H1 (cell line): ENCODE results near the gene PPP1R13B. TPM values are rescaled to one million over a fixed set of nuclear protein-coding genes. Genes with fewer than 3 reads are reported as not detected.
A peak's percentile ranks its signal among the peaks of the same experiment; 100 is the strongest.

Experiments
- CTCF ChIA-PET: fragments of 300-600 bp; sonication (Branson Sonifier 250); formaldehyde crosslinking; loops from one replicate; lab custom pipeline; 2021; ENCODE audit not compliant: partially characterized antibody; lab: Charles Lee
- POLR2A ChIA-PET: fragments of 300-600 bp; sonication (Branson Sonifier 250); formaldehyde crosslinking; loops from one replicate; lab custom pipeline; 2021; ENCODE audit warnings: inconsistent platforms; ENCODE audit not compliant: partially characterized antibody; lab: Charles Lee
- DNase-seq, 2 experiments: peaks; one replicate each; pipeline versions ENCODE4 v3.0.0 to v3.0.0-alpha.2; 2010 to 2022; ENCODE audit warnings: low spot score in 2 of 2, low read depth in 1 of 2, mixed read lengths in 1 of 2
- FAIRE-seq: peaks from 2 replicates; lab custom pipeline; 2011; peaks lifted over from hg19 to GRCh38; lab: Jason Lieb, UNC
- H2AFZ ChIP-seq: 2 replicates; pipeline ENCODE4 v1.8.1; 2012; ENCODE audit warnings: low read length, inconsistent platforms
- H2AK5ac ChIP-seq: 2 replicates; pipeline ENCODE4 v1.6.1; 2013; ENCODE audit warnings: low read depth, low read length
- H2BK120ac ChIP-seq: replicated peaks from 2 replicates; pipeline ENCODE3; 2013; ENCODE audit warnings: low read depth, low read length, inconsistent platforms
- H2BK12ac ChIP-seq: 2 replicates; pipeline ENCODE4 v1.6.1; 2013; ENCODE audit warnings: low read depth, low read length
- H2BK15ac ChIP-seq: 2 replicates; pipeline ENCODE4 v1.6.1; 2013; ENCODE audit warnings: low read length
- H2BK20ac ChIP-seq: 2 replicates; pipeline ENCODE4 v1.6.1; 2013; ENCODE audit warnings: low read length
- H2BK5ac ChIP-seq: 2 replicates; pipeline ENCODE4 v1.6.1; 2013; ENCODE audit warnings: low read depth, low read length
- H3K14ac ChIP-seq: 2 replicates; pipeline ENCODE4 v1.6.1; 2013; ENCODE audit warnings: inconsistent platforms; ENCODE audit not compliant: insufficient read length
- H3K18ac ChIP-seq: 2 replicates; pipeline ENCODE4 v1.6.1; 2013; ENCODE audit warnings: low read length; ENCODE audit errors: extremely low read depth
- H3K23ac ChIP-seq: 2 replicates; pipeline ENCODE4 v1.6.1; 2013; ENCODE audit warnings: inconsistent platforms; ENCODE audit not compliant: insufficient read length
- H3K23me2 ChIP-seq: 2 replicates; pipeline ENCODE4 v1.6.1; 2013; ENCODE audit warnings: low read depth, low read length
- H3K27ac ChIP-seq: 2 replicates; pipeline ENCODE4 v1.6.1; 2011; ENCODE audit warnings: low read depth, low read length, inconsistent platforms
- H3K27me3 ChIP-seq, 4 experiments: replicated peaks in 1 of 4; 1 replicate in 1 of 4; 2 replicates in 3 of 4; pipeline versions ENCODE4 v1.6.1 to v1.8.1; 2011 to 2013; ENCODE audit warnings: low read length in 3 of 4, mild to moderate bottlenecking in 3 of 4, inconsistent platforms in 2 of 4, mixed read lengths in 2 of 4, moderate library complexity in 1 of 4; ENCODE audit not compliant: control insufficient read depth in 3 of 4, insufficient read depth in 3 of 4; ENCODE audit errors: extremely low read depth in 1 of 4
- H3K36me3 ChIP-seq, 4 experiments: 2 replicates each; pipeline versions ENCODE4 v1.6.1 to v1.8.1; 2011 to 2013; ENCODE audit warnings: mild to moderate bottlenecking in 4 of 4, low read length in 3 of 4, moderate library complexity in 2 of 4, control low read depth in 1 of 4, inconsistent platforms in 1 of 4; ENCODE audit not compliant: insufficient read depth in 4 of 4, control insufficient read depth in 2 of 4
- H3K4ac ChIP-seq: replicated peaks from 2 replicates; pipeline ENCODE3; 2013; ENCODE audit warnings: low read length, low read depth, mixed read lengths, inconsistent platforms; ENCODE audit not compliant: insufficient read length
- H3K4me1 ChIP-seq, 4 experiments: replicated peaks in 1 of 4; 1 replicate in 1 of 4; 2 replicates in 3 of 4; pipeline versions ENCODE4 v1.6.1 to v1.8.1; 2011 to 2013; ENCODE audit warnings: low read length in 3 of 4, inconsistent platforms in 2 of 4, mixed read lengths in 1 of 4; ENCODE audit not compliant: insufficient read depth in 4 of 4, control insufficient read depth in 3 of 4
- H3K4me2 ChIP-seq, 2 experiments: 2 replicates each; pipeline versions ENCODE4 v1.6.1 to v1.8.1; 2011 to 2013; ENCODE audit warnings: low read depth in 2 of 2, low read length in 2 of 2, control low read depth in 1 of 2, inconsistent platforms in 1 of 2, mild to moderate bottlenecking in 1 of 2; ENCODE audit not compliant: insufficient read depth in 1 of 2
- H3K4me3 ChIP-seq, 4 experiments: fragments of 200-600, 300-600 bp in 1 of 4; sonication (generic), shearing (Covaris generic), sonication (Bioruptor Twin) in 1 of 4; 2 replicates each; pipeline versions ENCODE4 v1.5.1 to v1.8.1; 2011 to 2016; ENCODE audit warnings: low read length in 4 of 4, low read depth in 3 of 4, control low read depth in 2 of 4, inconsistent platforms in 2 of 4, mild to moderate bottlenecking in 2 of 4, mixed read lengths in 1 of 4, moderate library complexity in 1 of 4; ENCODE audit not compliant: insufficient read depth in 2 of 4; ENCODE audit errors: extremely low read depth in 1 of 4
- H3K56ac ChIP-seq: replicated peaks from 2 replicates; pipeline ENCODE3; 2013; ENCODE audit warnings: low read depth, mild to moderate bottlenecking, mixed read lengths, low read length, inconsistent platforms; ENCODE audit not compliant: insufficient read length
- H3K79me1 ChIP-seq: 2 replicates; pipeline ENCODE4 v1.6.1; 2013; ENCODE audit warnings: low read depth, low read length, control low read depth
- H3K79me2 ChIP-seq, 2 experiments: 2 replicates each; pipeline versions ENCODE4 v1.6.1 to v1.8.1; 2012 to 2013; ENCODE audit warnings: low read length in 2 of 2, mild to moderate bottlenecking in 2 of 2, inconsistent platforms in 1 of 2; ENCODE audit not compliant: insufficient read depth in 2 of 2, control insufficient read depth in 1 of 2
- H3K9ac ChIP-seq, 4 experiments: replicated peaks in 1 of 4; 1 replicate in 1 of 4; 2 replicates in 3 of 4; pipeline versions ENCODE4 v1.6.1 to v1.8.1; 2011 to 2013; ENCODE audit warnings: low read depth in 3 of 4, low read length in 3 of 4, control low read depth in 2 of 4, mild to moderate bottlenecking in 2 of 4, moderate library complexity in 2 of 4, inconsistent platforms in 1 of 4; ENCODE audit errors: extremely low read depth in 1 of 4
- H3K9me3 ChIP-seq, 2 experiments: 2 replicates each; pipeline versions ENCODE4 v1.6.1 to v1.8.1; 2012 to 2013; ENCODE audit warnings: mild to moderate bottlenecking in 2 of 2, moderate library complexity in 2 of 2, control low read depth in 1 of 2, inconsistent platforms in 1 of 2, low read depth in 1 of 2, low read length in 1 of 2, mixed read lengths in 1 of 2; ENCODE audit not compliant: insufficient read depth in 2 of 2
- H4K20me1 ChIP-seq, 2 experiments: replicated peaks in 1 of 2; 2 replicates each; pipeline versions ENCODE3 to v1.8.1; 2011 to 2013; ENCODE audit warnings: inconsistent platforms in 2 of 2, low read length in 2 of 2, mild to moderate bottlenecking in 1 of 2; ENCODE audit not compliant: insufficient read depth in 2 of 2, control insufficient read depth in 1 of 2
- H4K5ac ChIP-seq: 2 replicates; pipeline ENCODE4 v1.6.1; 2013; ENCODE audit warnings: low read length, low read depth, mixed read lengths, inconsistent platforms; ENCODE audit not compliant: insufficient read length
- H4K8ac ChIP-seq: 2 replicates; pipeline ENCODE4 v1.8.0; 2013; ENCODE audit warnings: mild to moderate bottlenecking, moderate library complexity, low read length, inconsistent platforms; ENCODE audit not compliant: insufficient read depth; ENCODE audit errors: extremely low read depth
- H4K91ac ChIP-seq: replicated peaks from 2 replicates; pipeline ENCODE3; 2013; ENCODE audit warnings: low read length, mixed read lengths, inconsistent platforms; ENCODE audit not compliant: insufficient read length
- BCL11A ChIP-seq, 2 experiments: IDR thresholded peaks; one replicate each; pipeline ENCODE4 v1.6.1; 2011; ENCODE audit warnings: low read depth in 2 of 2, low read length in 2 of 2, mild to moderate bottlenecking in 2 of 2
- CEBPB ChIP-seq: IDR thresholded peaks from 2 replicates; pipeline ENCODE4 v1.6.1; 2012; ENCODE audit warnings: low read depth, low read length
- EGR1 ChIP-seq: IDR thresholded peaks from 2 replicates; pipeline ENCODE4 v1.6.1; 2011; ENCODE audit warnings: low read depth, low read length, borderline replicate concordance
- EP300 ChIP-seq, 2 experiments: IDR thresholded peaks; 1 replicate in 1 of 2; 2 replicates in 1 of 2; pipeline ENCODE4 v1.6.1; 2011 to 2012; ENCODE audit warnings: low read depth in 2 of 2, low read length in 2 of 2, mild to moderate bottlenecking in 2 of 2, borderline replicate concordance in 1 of 2, inconsistent platforms in 1 of 2, moderate library complexity in 1 of 2
- HDAC2 ChIP-seq, 2 experiments: fragments of 300-600 bp in 1 of 2; sonication (generic) in 1 of 2; IDR thresholded peaks; 2 replicates each; pipeline ENCODE4 v1.6.1; 2011 to 2012; ENCODE audit warnings: low read depth in 2 of 2, low read length in 2 of 2, mild to moderate bottlenecking in 2 of 2, moderate library complexity in 2 of 2, borderline replicate concordance in 1 of 2, inconsistent platforms in 1 of 2
- NANOG ChIP-seq: IDR thresholded peaks from 2 replicates; pipeline ENCODE4 v1.6.1; 2011; ENCODE audit warnings: low read length, low read depth, mild to moderate bottlenecking, inconsistent platforms; ENCODE audit not compliant: insufficient read depth, poor library complexity, severe bottlenecking
- PHF8 ChIP-seq: fragments of 200-600 bp; sonication (generic); conservative IDR thresholded peaks from 2 replicates; pipeline ENCODE4 v1.7.1; 2012; ENCODE audit warnings: low read depth, mild to moderate bottlenecking, inconsistent platforms, low read length, moderate library complexity
- POLR2AphosphoS5 ChIP-seq: IDR thresholded peaks from 2 replicates; pipeline ENCODE4 v1.6.1; 2011; ENCODE audit warnings: low read depth, low read length
- RFX5 ChIP-seq: IDR thresholded peaks from 2 replicates; pipeline ENCODE4 v1.6.1; 2011; ENCODE audit warnings: low read depth, low read length, improper control_type of control experiment, borderline replicate concordance
- SP2 ChIP-seq: IDR thresholded peaks from 2 replicates; pipeline ENCODE4 v1.6.1; 2012; ENCODE audit warnings: mild to moderate bottlenecking, low read length, inconsistent platforms
- TEAD4 ChIP-seq: IDR thresholded peaks from 2 replicates; pipeline ENCODE4 v1.6.1; 2012; ENCODE audit warnings: low read depth, low read length, inconsistent platforms, mixed read lengths
- YY1 ChIP-seq: IDR thresholded peaks from 2 replicates; pipeline ENCODE4 v1.6.1; 2011; ENCODE audit warnings: low read depth, mild to moderate bottlenecking, low read length
- WGBS, 2 experiments: shearing (Covaris generic) in 1 of 2; methylation state at CpG; one replicate each; pipeline versions ENCODE4 v1.1.6 to v1.1.7; 2013 to 2015; ENCODE audit warnings: low lambda C conversion rate in 2 of 2, mixed read lengths in 2 of 2, inconsistent platforms in 1 of 2, low coverage in 1 of 2, missing lambda C conversion rate in 1 of 2; ENCODE audit not compliant: insufficient replicate concordance in 2 of 2, insufficient coverage in 1 of 2, insufficient read length in 1 of 2; ENCODE audit errors: extremely low coverage in 1 of 2, missing lambda C conversion rate in 1 of 2; 5-methylcytosine and 5-hydroxymethylcytosine counted together
- polyA plus RNA-seq, 7 experiments: library from polyadenylated mRNA; depleted of rRNA in 3 of 7; stranded (reverse) in 5 of 7; unstranded in 2 of 7; fragments of >200 nt in 5 of 7; fragments of 200-250 nt in 2 of 7; gene quantifications; 1 replicate in 5 of 7; 2 replicates in 1 of 7; 4 replicates in 1 of 7; pipeline versions ENCODE4 v1.2.1 to v1.2.3, GENCODE V29; 2011 to 2013; ENCODE audit warnings: missing spikeins in 2 of 7, mixed read lengths in 2 of 7
- total RNA-seq: library from RNA; stranded (reverse); fragmentation: NEBNext Ultra II Directional; extraction: Animal tissue kit (Norgen Biotek cat#: 25700); gene quantifications from 2 replicates; pipeline ENCODE4 v1.2.1, GENCODE V29; 2021
- TF ChIP-seq, protein P1 (sequence below): IDR thresholded peaks from 2 replicates; pipeline ENCODE4 v1.6.1; 2012; ENCODE audit warnings: inconsistent platforms

The PPP1R13B gene
- total and polyA plus RNA-seq, 2 of the 8 experiments (the other 6 are each of a cell fraction or from before 2014, with no cell fraction given) = 2.6 to 8.9 TPM

DNA sequence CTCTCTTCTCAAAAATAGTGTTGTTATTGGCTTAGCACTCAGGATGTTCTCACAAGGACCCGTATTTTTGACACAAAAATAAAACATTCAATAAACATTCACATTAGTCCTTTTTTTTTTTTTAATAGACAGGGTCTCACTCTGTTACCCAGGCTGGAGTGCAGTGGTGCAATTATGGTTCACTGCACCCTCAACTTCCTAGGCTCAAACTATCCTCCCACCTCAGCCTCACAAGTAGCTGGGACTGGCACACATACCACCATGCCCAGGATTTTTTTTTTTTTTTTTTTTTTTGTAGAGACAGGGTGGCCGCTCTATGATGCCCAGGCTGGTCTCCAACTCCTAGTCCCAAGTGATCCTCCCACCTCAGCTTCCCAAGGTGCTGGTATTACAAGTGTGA is 27.0 kb downstream of the PPP1R13B start:
- DNase-seq (no peak), FAIRE-seq (no peak)
- Histone ChIP-seq H2BK20ac (no peak overlapping the region), H3K79me2 (no peaks in the 10 kb centered on the region), H3K4me1 (peaks cover 0 to 5% (median under 1%) of the 10 kb centered on the region in 4 experiments; a peak in 4 of 7 replicates), H3K4ac (no peak overlapping the region), H3K27me3 (no peaks in the 10 kb centered on the region), H3K14ac (no peak overlapping the region), H3K23me2 (no peaks in the 10 kb centered on the region), H2AFZ (peak overlapping the region; percentile 19; the same call in 1 of the 2 replicates), H4K20me1 (no peaks in the 10 kb centered on the region), H2BK5ac (no peak overlapping the region), H2BK120ac (no peak overlapping the region), H3K23ac (no peak overlapping the region), H2BK15ac (no peak overlapping the region), H3K9ac (no peak overlapping the region), H4K8ac (no peak overlapping the region), H3K27ac (no peak overlapping the region), H3K4me3 (peak overlapping the region in 1 of 4 experiments; percentile 36; a peak in 2 of 8 replicates), H3K9me3 (no peaks in the 10 kb centered on the region), H4K91ac (no peak overlapping the region), H3K4me2 (peak overlapping the region; percentile 40 to 51; a peak in 3 of 4 replicates), H3K79me1 (no peaks in the 10 kb centered on the region), H3K36me3 (no peaks in the 10 kb centered on the region), H2BK12ac (no peak overlapping the region), H4K5ac (no peak overlapping the region), H3K56ac (no peak overlapping the region), H3K18ac (no peak overlapping the region), H2AK5ac (no peak overlapping the region)
- WGBS, 2 experiments = 82% methylated on average over 2 of the region's 2 CpGs; no CpG with 5 or more reads in 1 of the 2 experiments
- CTCF ChIA-PET = interaction anchor here (0.6 to 2.6 kb wide), 7 partner anchors 11 to 99 kb away, joined by 3 to 19 read pairs (median 5); no protein-coding TSS in a partner anchor
- POLR2A ChIA-PET = interaction anchor here (0.6 to 0.9 kb wide), 3 partner anchors 15 to 838 kb away, joined by 3 to 4 read pairs (median 3); no protein-coding TSS in a partner anchor
- TF ChIP-seq RFX5 (no peak), CEBPB (no peak), HDAC2 (IDR thresholded peaks at IDR 0.05; ENCODE audit: borderline replicate concordance in 1 of 2, low read depth in 2 of 2, low read length in 2 of 2) (no peak), YY1 (no peak), SP2 (no peak), POLR2AphosphoS5 (no peak), NANOG (no peak), EP300 (IDR thresholded peaks at IDR 0.05; ENCODE audit: borderline replicate concordance in 1 of 2, low read depth in 2 of 2, low read length in 2 of 2) (no peak), EGR1 (no peak), PHF8 (no peak), TEAD4 (no peak), BCL11A (IDR thresholded peaks at IDR 0.05; ENCODE audit: low read depth in 2 of 2, low read length in 2 of 2) (no peak)
- TF ChIP-seq, protein P1, sequence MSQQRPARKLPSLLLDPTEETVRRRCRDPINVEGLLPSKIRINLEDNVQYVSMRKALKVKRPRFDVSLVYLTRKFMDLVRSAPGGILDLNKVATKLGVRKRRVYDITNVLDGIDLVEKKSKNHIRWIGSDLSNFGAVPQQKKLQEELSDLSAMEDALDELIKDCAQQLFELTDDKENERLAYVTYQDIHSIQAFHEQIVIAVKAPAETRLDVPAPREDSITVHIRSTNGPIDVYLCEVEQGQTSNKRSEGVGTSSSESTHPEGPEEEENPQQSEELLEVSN = no peak
